Measurements from ENCODE around the gene TRIM23. TPM values are rescaled to one million over a fixed set of nuclear protein-coding genes. Genes with fewer than 3 reads are reported as not detected.

Gene TRIM23
- total and polyA plus RNA-seq, 2 of the 4 experiments (the other 2 are of a cell fraction), result 3.7 to 28.9 TPM

DNA sequence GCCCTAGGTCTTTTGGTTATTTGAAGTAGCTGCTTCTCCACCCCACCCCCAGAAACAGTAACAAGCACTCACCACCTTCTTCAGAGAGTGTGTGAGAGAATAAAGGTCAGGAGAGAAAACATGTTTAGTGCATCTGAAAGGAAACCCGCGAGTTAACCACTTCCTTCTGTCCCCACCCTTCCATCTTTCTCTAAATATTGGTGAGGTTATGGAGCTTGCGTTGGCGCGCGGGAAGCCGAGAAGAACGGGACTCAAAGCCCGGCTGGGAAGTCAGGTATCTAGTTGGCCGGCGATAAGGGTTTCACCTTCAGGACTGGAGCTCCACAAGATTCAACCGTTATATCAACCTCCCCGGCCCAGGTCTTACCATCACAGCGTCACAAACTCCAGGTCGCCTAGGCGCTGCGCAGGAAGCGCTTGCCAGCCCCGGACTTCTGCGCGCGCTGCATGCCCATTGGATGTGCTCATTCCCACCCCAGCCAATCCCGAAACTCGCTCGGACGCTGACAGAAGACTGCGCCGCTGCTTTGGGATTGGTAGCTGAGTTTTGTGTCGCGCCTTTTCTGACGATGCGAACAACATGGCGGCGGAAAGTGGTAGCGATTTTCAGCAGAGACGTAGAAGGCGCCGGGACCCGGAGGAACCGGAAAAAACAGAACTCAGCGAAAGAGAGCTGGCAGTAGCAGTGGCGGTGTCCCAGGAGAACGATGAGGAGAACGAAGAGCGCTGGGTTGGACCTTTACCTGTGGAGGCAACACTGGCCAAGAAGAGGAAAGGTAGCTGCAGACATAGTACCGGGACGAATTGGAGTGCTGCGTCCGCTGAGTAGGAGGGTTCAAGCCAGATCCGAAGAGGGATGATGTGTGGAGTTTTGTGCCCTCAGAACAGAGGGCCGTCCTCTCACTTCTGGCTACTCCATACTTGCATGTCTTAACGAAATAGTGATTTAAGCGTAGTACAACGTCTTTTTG is 61.1 kb downstream of the TRIM23 start, which contains the start of the genes CENPK and PPWD1:
TSS of gene CENPK (minus strand) at position 438 of the 971 bp plus-strand sequence. CDS start 8,261 bp downstream, outside the sequence.
TSS of gene PPWD1 (plus strand) at position 566 of the 971 bp plus-strand sequence. CDS start at position 581, 15 bp downstream.
- WGBS, 2 experiments (ENCODE audit: extremely low coverage in 2 of 2, insufficient read length in 1 of 2), result 1% methylated on average over 23 of the region's 54 CpGs; no CpG with 5 or more reads in 1 of the 2 experiments
- intact Hi-C loops (cut with micrococcal nuclease) (loop anchor here (10.0 kb wide), 1 partner anchor 928 kb away; no protein-coding TSS in a partner anchor), in situ Hi-C loops (cut with MboI; ENCODE audit: low sequenced_read_pairs) (no loop called here), dilution Hi-C loops (cut with HindIII; ENCODE audit: low sequenced_read_pairs, unreplicated experiment) (no loop called here)
- peaks cover 15 to 33% of the 10 kb centered on the region in 2 experiments for H3K79me1 ChIP-seq (ENCODE audit: low read depth in 1 of 2, low read length in 2 of 2)
- peak within 1 kb of the TSS; percentile 87 for H2AK9ac ChIP-seq (replicated peaks; ENCODE audit: low read depth, low read length, poor library complexity)
- no peaks in the 10 kb centered on the region; the same call in 1 of the 2 replicates for H3K4me1 ChIP-seq (ENCODE audit: control insufficient read depth, insufficient read depth, low read length)
- ChIA-PET CTCF (no interaction called here), POLR2A (ENCODE audit: unreplicated experiment) (interaction anchor here (0.6 kb wide), 1 partner anchor 61 kb away, joined by 3 read pairs; no protein-coding TSS in a partner anchor)
- peak within 1 kb of the TSS; percentile 77 to 99 for H4K8ac ChIP-seq (ENCODE audit: low read depth in 2 of 2, low read length in 2 of 2)
- peak within 1 kb of the TSS; percentile 79 for H2BK120ac ChIP-seq (ENCODE audit: low read depth, low read length)
- H3K27me3 ChIP-seq (ENCODE audit: control insufficient read depth, insufficient read depth, low read length), result no peaks in the 10 kb centered on the region
- peak; percentile 94 for DNase-seq
- H3K9me1 ChIP-seq (ENCODE audit: insufficient read depth, low read length), result no peaks in the 10 kb centered on the region
- TSS peak; percentile 64 for BruUV-seq (replicated peaks)
- peak within 1 kb of the TSS; percentile 81 for H3K27ac ChIP-seq (ENCODE audit: insufficient read depth, low read length)
- H2AK5ac ChIP-seq (ENCODE audit: low read depth, low read length), result peak within 1 kb of the TSS; percentile 53
- H2BK5ac ChIP-seq (ENCODE audit: low read depth, low read length, poor library complexity, severe bottlenecking), result peak within 1 kb of the TSS; percentile 69
- ATAC-seq (ENCODE audit: low read depth), result peak; percentile 100
- H3K9me3 ChIP-seq (ENCODE audit: control insufficient read depth, insufficient read depth, low read length), result no peaks in the 10 kb centered on the region
- peak within 1 kb of the TSS; percentile 13; the same call in 2 of the 3 replicates for H2BK15ac ChIP-seq (ENCODE audit: low read depth, low read length)
- no peaks in the 10 kb centered on the region; the same call in 1 of the 2 replicates for H3K36me3 ChIP-seq (ENCODE audit: control insufficient read depth, insufficient read depth, low read length)
- no peaks in the 10 kb centered on the region for H4K20me1 ChIP-seq (ENCODE audit: insufficient read depth, low read length)
- H3K4me2 ChIP-seq (ENCODE audit: low read depth, low read length), result peak within 1 kb of the TSS; percentile 89
- no peak within 1 kb of the TSS; the same call in 1 of the 2 replicates for H3K18ac ChIP-seq (ENCODE audit: low read depth, low read length)
- peak within 1 kb of the TSS; percentile 97 for H2AFZ ChIP-seq (replicated peaks; ENCODE audit: low read length, poor library complexity)
- H3K23ac ChIP-seq (ENCODE audit: low read depth, low read length), result peak within 1 kb of the TSS; percentile 99
- H2BK20ac ChIP-seq (ENCODE audit: low read depth, low read length), result no peak within 1 kb of the TSS; the same call in 1 of the 2 replicates
- H3K14ac ChIP-seq (replicated peaks; ENCODE audit: low read depth, low read length), result peak within 1 kb of the TSS; percentile 98
- peak within 1 kb of the TSS; percentile 82 for H3K56ac ChIP-seq (ENCODE audit: extremely low read depth, insufficient read depth, low read length)
- peak within 1 kb of the TSS; percentile 83 for H3K9ac ChIP-seq (ENCODE audit: low read depth, low read length)
- peak within 1 kb of the TSS; percentile 94 for H3K4ac ChIP-seq (ENCODE audit: low read depth, low read length)
- H4K91ac ChIP-seq (ENCODE audit: insufficient read depth, low read depth, low read length), result peak within 1 kb of the TSS; percentile 89
- H4K5ac ChIP-seq (ENCODE audit: low read depth, low read length), result peak within 1 kb of the TSS; percentile 88
- H3K4me3 ChIP-seq (ENCODE audit: insufficient read depth, low read depth, low read length), result peak within 1 kb of the TSS; percentile 71
- TF ChIP-seq, protein P1, sequence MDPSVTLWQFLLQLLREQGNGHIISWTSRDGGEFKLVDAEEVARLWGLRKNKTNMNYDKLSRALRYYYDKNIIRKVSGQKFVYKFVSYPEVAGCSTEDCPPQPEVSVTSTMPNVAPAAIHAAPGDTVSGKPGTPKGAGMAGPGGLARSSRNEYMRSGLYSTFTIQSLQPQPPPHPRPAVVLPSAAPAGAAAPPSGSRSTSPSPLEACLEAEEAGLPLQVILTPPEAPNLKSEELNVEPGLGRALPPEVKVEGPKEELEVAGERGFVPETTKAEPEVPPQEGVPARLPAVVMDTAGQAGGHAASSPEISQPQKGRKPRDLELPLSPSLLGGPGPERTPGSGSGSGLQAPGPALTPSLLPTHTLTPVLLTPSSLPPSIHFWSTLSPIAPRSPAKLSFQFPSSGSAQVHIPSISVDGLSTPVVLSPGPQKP (IDR thresholded peaks at IDR 0.05; ENCODE audit: borderline replicate concordance, low read depth, low read length), result no peak
- TF ChIP-seq BHLHE40 (IDR thresholded peaks at IDR 0.05; ENCODE audit: low read depth, low read length) (no peak), CHD1 (IDR thresholded peaks at IDR 0.05; ENCODE audit: low read depth, low read length) (no peak), RAD21 (IDR thresholded peaks at IDR 0.05; ENCODE audit: low read length) (no peak), RCOR1 (IDR thresholded peaks at IDR 0.05; ENCODE audit: insufficient replicate concordance, low read length) (no peak), RFX5 (IDR thresholded peaks at IDR 0.05; ENCODE audit: low read depth, low read length) (no peak; the same call in 1 of the 2 replicates), SMC3 (IDR thresholded peaks at IDR 0.05; ENCODE audit: low read depth, low read length) (no peak), POLR2A (IDR thresholded peaks at IDR 0.05; ENCODE audit: low read depth, low read length) (peak; percentile 81), MAZ (IDR thresholded peaks at IDR 0.05; ENCODE audit: borderline replicate concordance, low read depth, low read length) (no peak), MAFK (IDR thresholded peaks at IDR 0.05; ENCODE audit: low read depth, low read length) (no peak), CEBPB (IDR thresholded peaks at IDR 0.05; ENCODE audit: low read depth, low read length) (no peak)
- TF ChIP-seq, protein P2, sequence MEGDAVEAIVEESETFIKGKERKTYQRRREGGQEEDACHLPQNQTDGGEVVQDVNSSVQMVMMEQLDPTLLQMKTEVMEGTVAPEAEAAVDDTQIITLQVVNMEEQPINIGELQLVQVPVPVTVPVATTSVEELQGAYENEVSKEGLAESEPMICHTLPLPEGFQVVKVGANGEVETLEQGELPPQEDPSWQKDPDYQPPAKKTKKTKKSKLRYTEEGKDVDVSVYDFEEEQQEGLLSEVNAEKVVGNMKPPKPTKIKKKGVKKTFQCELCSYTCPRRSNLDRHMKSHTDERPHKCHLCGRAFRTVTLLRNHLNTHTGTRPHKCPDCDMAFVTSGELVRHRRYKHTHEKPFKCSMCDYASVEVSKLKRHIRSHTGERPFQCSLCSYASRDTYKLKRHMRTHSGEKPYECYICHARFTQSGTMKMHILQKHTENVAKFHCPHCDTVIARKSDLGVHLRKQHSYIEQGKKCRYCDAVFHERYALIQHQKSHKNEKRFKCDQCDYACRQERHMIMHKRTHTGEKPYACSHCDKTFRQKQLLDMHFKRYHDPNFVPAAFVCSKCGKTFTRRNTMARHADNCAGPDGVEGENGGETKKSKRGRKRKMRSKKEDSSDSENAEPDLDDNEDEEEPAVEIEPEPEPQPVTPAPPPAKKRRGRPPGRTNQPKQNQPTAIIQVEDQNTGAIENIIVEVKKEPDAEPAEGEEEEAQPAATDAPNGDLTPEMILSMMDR (conservative IDR thresholded peaks at IDR 0.05; ENCODE audit: low read depth, low read length), result no peak
- TF ChIP-seq, protein P3, sequence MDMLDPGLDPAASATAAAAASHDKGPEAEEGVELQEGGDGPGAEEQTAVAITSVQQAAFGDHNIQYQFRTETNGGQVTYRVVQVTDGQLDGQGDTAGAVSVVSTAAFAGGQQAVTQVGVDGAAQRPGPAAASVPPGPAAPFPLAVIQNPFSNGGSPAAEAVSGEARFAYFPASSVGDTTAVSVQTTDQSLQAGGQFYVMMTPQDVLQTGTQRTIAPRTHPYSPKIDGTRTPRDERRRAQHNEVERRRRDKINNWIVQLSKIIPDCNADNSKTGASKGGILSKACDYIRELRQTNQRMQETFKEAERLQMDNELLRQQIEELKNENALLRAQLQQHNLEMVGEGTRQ (IDR thresholded peaks at IDR 0.05; ENCODE audit: low read depth, low read length), result no peak

Data from IMR-90 (cell line).